Spleen (tissue), 11 donors: ENCODE measurements around the gene LGR6. TPM values are rescaled to one million over a fixed set of nuclear protein-coding genes. Genes with fewer than 3 reads are reported as not detected.

Source experiments
- DNase-seq: peaks from one replicate; pipeline ENCODE4 v3.0.0-alpha.2; 2020
- H3K27ac ChIP-seq, 8 donors: fragments of 200-600 bp; sonication (generic) in 7 of 8; 1 replicate in 4 of 8; 2 replicates in 4 of 8; pipeline versions ENCODE4 v1.5.0 to v1.8.0; 2016 to 2021; ENCODE audit warnings: inconsistent platforms in 4 of 8, mild to moderate bottlenecking in 4 of 8, moderate library complexity in 1 of 8
- H3K27me3 ChIP-seq, 7 donors: fragments of 200-600 bp; sonication (generic) in 6 of 7; replicated peaks in 1 of 7; 1 replicate in 4 of 7; 2 replicates in 3 of 7; pipeline versions ENCODE4 v1.5.0 to v1.8.0; 2016 to 2021; ENCODE audit warnings: inconsistent platforms in 3 of 7, mild to moderate bottlenecking in 1 of 7
- H3K36me3 ChIP-seq, 6 donors: fragments of 200-600 bp; sonication (generic) in 5 of 6; 1 replicate in 4 of 6; 2 replicates in 2 of 6; pipeline versions ENCODE4 v1.5.0 to v1.8.0; 2016 to 2021; ENCODE audit warnings: inconsistent platforms in 2 of 6
- H3K4me1 ChIP-seq, 6 donors: fragments of 200-600 bp; sonication (generic) in 5 of 6; 1 replicate in 3 of 6; 2 replicates in 3 of 6; pipeline versions ENCODE4 v1.5.0 to v1.8.0; 2016 to 2021; ENCODE audit warnings: inconsistent platforms in 3 of 6
- H3K4me3 ChIP-seq, 8 donors: fragments of 200-600 bp; sonication (generic) in 7 of 8; 1 replicate in 4 of 8; 2 replicates in 4 of 8; pipeline versions ENCODE4 v1.5.0 to v1.8.0; 2016 to 2021; ENCODE audit warnings: inconsistent platforms in 4 of 8, mild to moderate bottlenecking in 4 of 8, moderate library complexity in 2 of 8
- H3K9me3 ChIP-seq, 8 donors: fragments of 200-600 bp; sonication (generic) in 7 of 8; 1 replicate in 4 of 8; 2 replicates in 4 of 8; pipeline versions ENCODE4 v1.5.0 to v1.8.0; 2016 to 2021; ENCODE audit warnings: inconsistent platforms in 4 of 8
- CTCF ChIP-seq, 11 experiments: fragments of 200-600 bp in 7 of 11; fragments of 450-650 bp in 4 of 11; sonication (generic) in 4 of 11; IDR thresholded peaks in 8 of 11; conservative IDR thresholded peaks in 3 of 11; 1 replicate in 7 of 11; 2 replicates in 4 of 11; pipeline versions ENCODE4 v1.4.0 to v1.8.0; 2016 to 2021; ENCODE audit warnings: antibody characterized with exemption in 11 of 11, inconsistent platforms in 4 of 11, mild to moderate bottlenecking in 1 of 11
- POLR2A ChIP-seq, 3 donors: fragments of 450-650 bp; IDR thresholded peaks; one replicate each; pipeline ENCODE4 v1.5.1; 2017; ENCODE audit warnings: antibody characterized with exemption in 3 of 3, mild to moderate bottlenecking in 1 of 3
- POLR2AphosphoS5 ChIP-seq, 3 donors: sonication (generic); formaldehyde crosslinking; IDR thresholded peaks; one replicate each; pipeline ENCODE4 v1.5.1; 2017; ENCODE audit warnings: antibody characterized with exemption in 3 of 3
- WGBS, 5 donors: extraction: QIAGEN DNeasy Blood & Tissue Kit in 3 of 5; methylation state at CpG; one replicate each; pipeline versions ENCODE4 v1.1.5 to v1.1.7; 2013 to 2018; 5-methylcytosine and 5-hydroxymethylcytosine counted together
- intact Hi-C: fragments of 100-400 bp; cut with DNase I; formaldehyde crosslinking; loops from one replicate; pipeline ENCODE4 v1.15.0; 2023; ENCODE audit warnings: low total_unique reads
- polyA plus RNA-seq, 3 donors: library from polyadenylated mRNA; stranded (reverse); fragments of 200-250 nt; gene quantifications; one replicate each; pipeline ENCODE4 v1.2.1, GENCODE V29; 2013
- total RNA-seq, 7 donors: library from RNA; depleted of rRNA in 3 of 7; stranded (reverse); fragments of >200 nt in 3 of 7; fragmentation: NEBNext Ultra II Directional in 4 of 7; extraction: Animal tissue kit (Norgen Biotek cat#: 25700) in 4 of 7; gene quantifications; one replicate each; pipeline versions ENCODE4 v1.1.0 to v1.2.1, GENCODE V29; 2016 to 2021
- donor health status: healthy with polysubstance abuse.
- donor health status: DM: no; HTN: no; CAD: no; lungs with moderate emphysema.
- donor health status: DM: no; HTN: no; CAD: no.
- donor health status: Bipolar disorder and iron deficiency.
- donor health status: healthy.
- donor health status: DM: no; HTN: no; CAD: no.
- donor health status: DM: yes; HTN: yes; CAD: no.

The LGR6 gene
- total and polyA plus RNA-seq, 10 donors: 0.61 to 24.5 (median 5.3) TPM

GRCh38 chr1:202264726-202265125, 71.1 kb downstream of the LGR6 start:
- Histone ChIP-seq H3K36me3 (no peaks in the 10 kb centered on the region), H3K9me3 (peaks cover 0 to 2% (median 0%) of the 10 kb centered on the region in 8 donors), H3K27me3 (peaks cover 0 to 40% (median 0%) of the 10 kb centered on the region in 7 donors), H3K27ac (no peak overlapping the region), H3K4me1 (no peaks in the 10 kb centered on the region), H3K4me3 (no peak overlapping the region)
- no peak for TF ChIP-seq POLR2AphosphoS5 (IDR thresholded peaks at IDR 0.05)
- TF ChIP-seq POLR2A (IDR thresholded peaks at IDR 0.05): no peak
- no peak for TF ChIP-seq CTCF (IDR thresholded peaks at IDR 0.05 in 8 of 11, conservative IDR thresholded peaks at IDR 0.05 in 3 of 11)
- intact Hi-C loops: loop anchor here (10.0 kb wide), 1 partner anchor 50 kb away; no protein-coding TSS in a partner anchor
- 62 to 76% (median 71%) methylated on average over 3 of the region's 3 CpGs for WGBS, 5 donors
- DNase-seq: no peak

- Histone ChIP-seq H3K4me1 (no peaks in the 10 kb centered on the region), H3K4me3 (no peak overlapping the region), H3K9me3 (peaks cover 0 to 2% (median 0%) of the 10 kb centered on the region in 8 donors), H3K36me3 (no peaks in the 10 kb centered on the region), H3K27me3 (peaks cover 0 to 34% (median 0%) of the 10 kb centered on the region in 7 donors), H3K27ac (no peak overlapping the region)
- WGBS, 5 donors: 90 to 92% (median 90%) methylated on average over 9 of the region's 9 CpGs
- TF ChIP-seq CTCF (IDR thresholded peaks at IDR 0.05 in 8 of 11, conservative IDR thresholded peaks at IDR 0.05 in 3 of 11) (no peak), POLR2AphosphoS5 (IDR thresholded peaks at IDR 0.05) (no peak), POLR2A (IDR thresholded peaks at IDR 0.05) (no peak)
- intact Hi-C loops: loop anchor here (10.0 kb wide), 1 partner anchor 49 kb away; no protein-coding TSS in a partner anchor
- DNase-seq: peak; percentile 25
Observed at GRCh38 chr1:202266061-202266765, 72.6 kb downstream of the LGR6 start.

GRCh38 chr1:202268032-202268431, 74.4 kb downstream of the LGR6 start:
- H3K27ac ChIP-seq: no peak overlapping the region
- 87 to 93% (median 91%) methylated on average over 12 to 13 of the region's 13 CpGs for WGBS, 5 donors
- DNase-seq: peak; percentile 62
- TF ChIP-seq CTCF (IDR thresholded peaks at IDR 0.05 in 8 of 11, conservative IDR thresholded peaks at IDR 0.05 in 3 of 11) (no peak), POLR2A (IDR thresholded peaks at IDR 0.05) (no peak), POLR2AphosphoS5 (IDR thresholded peaks at IDR 0.05) (no peak)
- intact Hi-C loops: loop anchor here (10.0 kb wide), 1 partner anchor 47 kb away; no protein-coding TSS in a partner anchor
- no peaks in the 10 kb centered on the region for H3K36me3 ChIP-seq
- H3K9me3 ChIP-seq: no peaks in the 10 kb centered on the region
- no peak overlapping the region for H3K4me3 ChIP-seq
- H3K4me1 ChIP-seq: no peaks in the 10 kb centered on the region
- peaks cover 0 to 32% (median 0%) of the 10 kb centered on the region in 7 donors for H3K27me3 ChIP-seq

- peak; percentile 34 for DNase-seq
- intact Hi-C loops: loop anchor here (10.0 kb wide), 1 partner anchor 46 kb away; no protein-coding TSS in a partner anchor
- H3K27ac ChIP-seq: no peak overlapping the region
- WGBS, 5 donors: 73 to 95% (median 89%) methylated on average over 5 of the region's 5 CpGs
- H3K36me3 ChIP-seq: no peaks in the 10 kb centered on the region
- H3K4me3 ChIP-seq: no peak overlapping the region
- no peak for TF ChIP-seq POLR2AphosphoS5 (IDR thresholded peaks at IDR 0.05)
- no peak for TF ChIP-seq CTCF (IDR thresholded peaks at IDR 0.05 in 8 of 11, conservative IDR thresholded peaks at IDR 0.05 in 3 of 11)
- TF ChIP-seq POLR2A (IDR thresholded peaks at IDR 0.05): no peak
- no peaks in the 10 kb centered on the region for H3K9me3 ChIP-seq
- H3K27me3 ChIP-seq: peaks cover 0 to 26% (median 0%) of the 10 kb centered on the region in 7 donors
- H3K4me1 ChIP-seq: no peaks in the 10 kb centered on the region
Observed at GRCh38 chr1:202268817-202269216, 75.2 kb downstream of the LGR6 start.
